ENCODE results near the gene CCDC74A.
"Not testable (repeated sequence)": the region's sequence is repeated elsewhere in the genome, so short reads cannot be mapped to it uniquely, and the experiment has no call there.

Gene CCDC74A

DNA sequence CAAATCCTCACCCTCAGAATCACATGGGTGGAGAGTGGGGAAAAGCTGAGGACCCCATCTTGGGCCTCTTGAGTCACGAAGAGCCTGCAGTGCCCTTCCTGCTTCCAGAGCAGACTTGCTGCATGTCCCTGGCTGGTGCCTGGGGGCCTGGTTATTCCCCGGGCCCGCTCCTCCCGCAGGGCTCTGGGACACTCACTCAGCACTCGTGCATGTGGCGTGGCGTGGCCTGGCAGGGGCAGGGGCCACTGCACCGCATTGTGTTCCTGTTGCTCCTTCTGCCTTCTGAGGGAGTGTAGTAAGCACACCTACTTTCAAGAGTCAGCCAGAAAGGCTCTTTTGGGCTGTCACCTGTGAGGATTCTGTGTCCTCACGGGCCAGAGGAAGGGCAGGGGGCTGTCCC is 18.1 kb upstream of the CCDC74A start:
- H3K4me3 ChIP-seq (ENCODE audit: low read length): no peak overlapping the region
- H2AFZ ChIP-seq (ENCODE audit: low read depth, low read length): no peak overlapping the region
- no peak overlapping the region for H3K4me2 ChIP-seq (ENCODE audit: low read length)
- H3K9ac ChIP-seq (ENCODE audit: low read length): no peak overlapping the region
- H3K9me3 ChIP-seq (ENCODE audit: insufficient read depth, low read length): no peaks in the 10 kb centered on the region
- H3K36me3 ChIP-seq (replicated peaks; ENCODE audit: low read depth, low read length): no peaks in the 10 kb centered on the region
- no peaks in the 10 kb centered on the region for H3K79me2 ChIP-seq (ENCODE audit: low read length)
- H3K27ac ChIP-seq (ENCODE audit: low read length): no peak overlapping the region
- TF ChIP-seq, protein P1, sequence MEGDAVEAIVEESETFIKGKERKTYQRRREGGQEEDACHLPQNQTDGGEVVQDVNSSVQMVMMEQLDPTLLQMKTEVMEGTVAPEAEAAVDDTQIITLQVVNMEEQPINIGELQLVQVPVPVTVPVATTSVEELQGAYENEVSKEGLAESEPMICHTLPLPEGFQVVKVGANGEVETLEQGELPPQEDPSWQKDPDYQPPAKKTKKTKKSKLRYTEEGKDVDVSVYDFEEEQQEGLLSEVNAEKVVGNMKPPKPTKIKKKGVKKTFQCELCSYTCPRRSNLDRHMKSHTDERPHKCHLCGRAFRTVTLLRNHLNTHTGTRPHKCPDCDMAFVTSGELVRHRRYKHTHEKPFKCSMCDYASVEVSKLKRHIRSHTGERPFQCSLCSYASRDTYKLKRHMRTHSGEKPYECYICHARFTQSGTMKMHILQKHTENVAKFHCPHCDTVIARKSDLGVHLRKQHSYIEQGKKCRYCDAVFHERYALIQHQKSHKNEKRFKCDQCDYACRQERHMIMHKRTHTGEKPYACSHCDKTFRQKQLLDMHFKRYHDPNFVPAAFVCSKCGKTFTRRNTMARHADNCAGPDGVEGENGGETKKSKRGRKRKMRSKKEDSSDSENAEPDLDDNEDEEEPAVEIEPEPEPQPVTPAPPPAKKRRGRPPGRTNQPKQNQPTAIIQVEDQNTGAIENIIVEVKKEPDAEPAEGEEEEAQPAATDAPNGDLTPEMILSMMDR (IDR thresholded peaks at IDR 0.05; ENCODE audit: low read depth, low read length): no peak
- TF ChIP-seq EZH2phosphoT487 (IDR thresholded peaks at IDR 0.05; ENCODE audit: low read depth): no peak
- H3K4me1 ChIP-seq (ENCODE audit: low read length): peaks cover 9% of the 10 kb centered on the region
- H3K27me3 ChIP-seq (ENCODE audit: low read depth, low read length): no peaks in the 10 kb centered on the region
- H4K20me1 ChIP-seq (ENCODE audit: insufficient read depth, low read length): no peaks in the 10 kb centered on the region

DNA sequence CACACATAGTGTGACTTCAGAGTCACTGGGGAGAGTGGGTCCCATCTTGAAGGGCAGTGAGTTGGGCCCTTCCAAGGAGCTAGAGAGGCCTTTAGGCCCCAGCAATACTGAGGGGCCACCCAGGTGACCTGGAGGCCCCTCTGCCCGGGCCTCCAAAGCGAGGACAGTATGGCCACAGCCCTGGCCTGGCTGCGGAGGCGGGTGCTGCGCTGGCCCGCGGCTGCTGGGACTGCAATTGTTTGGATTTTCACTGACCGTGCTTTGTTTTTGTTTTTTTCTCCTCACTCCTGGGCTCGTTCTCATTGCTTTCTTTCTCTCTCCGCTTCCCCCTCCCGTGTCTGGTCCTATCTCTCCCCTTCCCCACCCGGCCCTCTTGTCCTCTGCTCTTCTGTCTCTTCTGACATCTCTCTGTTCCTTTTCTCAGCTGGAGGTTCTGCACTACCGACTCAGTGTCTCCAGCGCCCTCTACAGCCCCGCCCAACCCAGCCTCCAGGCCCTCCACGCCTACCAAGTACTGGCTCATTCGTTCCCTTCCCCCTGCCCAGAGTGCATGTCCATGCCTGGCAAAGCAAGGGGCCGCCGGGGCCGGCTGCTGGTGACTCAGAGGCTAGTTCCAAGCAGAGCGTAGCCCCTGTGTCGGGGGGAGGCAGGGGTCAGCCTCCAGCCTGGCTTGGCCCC is 16.3 kb upstream of the CCDC74A start:
- not testable (repeated sequence) for H3K36me3 ChIP-seq (replicated peaks; ENCODE audit: low read depth, low read length); H3K27me3 ChIP-seq (ENCODE audit: low read depth, low read length); H3K9me3 ChIP-seq (ENCODE audit: insufficient read depth, low read length); H3K27ac ChIP-seq (ENCODE audit: low read length); H3K4me3 ChIP-seq (ENCODE audit: low read length); H3K4me1 ChIP-seq (ENCODE audit: low read length); H3K4me2 ChIP-seq (ENCODE audit: low read length); H4K20me1 ChIP-seq (ENCODE audit: insufficient read depth, low read length); H3K9ac ChIP-seq (ENCODE audit: low read length); H3K79me2 ChIP-seq (ENCODE audit: low read length); H2AFZ ChIP-seq (ENCODE audit: low read depth, low read length)
- TF ChIP-seq, protein P1 (IDR thresholded peaks at IDR 0.05; ENCODE audit: low read depth, low read length): peak; percentile 12; the same call in 1 of the 2 replicates

DNA sequence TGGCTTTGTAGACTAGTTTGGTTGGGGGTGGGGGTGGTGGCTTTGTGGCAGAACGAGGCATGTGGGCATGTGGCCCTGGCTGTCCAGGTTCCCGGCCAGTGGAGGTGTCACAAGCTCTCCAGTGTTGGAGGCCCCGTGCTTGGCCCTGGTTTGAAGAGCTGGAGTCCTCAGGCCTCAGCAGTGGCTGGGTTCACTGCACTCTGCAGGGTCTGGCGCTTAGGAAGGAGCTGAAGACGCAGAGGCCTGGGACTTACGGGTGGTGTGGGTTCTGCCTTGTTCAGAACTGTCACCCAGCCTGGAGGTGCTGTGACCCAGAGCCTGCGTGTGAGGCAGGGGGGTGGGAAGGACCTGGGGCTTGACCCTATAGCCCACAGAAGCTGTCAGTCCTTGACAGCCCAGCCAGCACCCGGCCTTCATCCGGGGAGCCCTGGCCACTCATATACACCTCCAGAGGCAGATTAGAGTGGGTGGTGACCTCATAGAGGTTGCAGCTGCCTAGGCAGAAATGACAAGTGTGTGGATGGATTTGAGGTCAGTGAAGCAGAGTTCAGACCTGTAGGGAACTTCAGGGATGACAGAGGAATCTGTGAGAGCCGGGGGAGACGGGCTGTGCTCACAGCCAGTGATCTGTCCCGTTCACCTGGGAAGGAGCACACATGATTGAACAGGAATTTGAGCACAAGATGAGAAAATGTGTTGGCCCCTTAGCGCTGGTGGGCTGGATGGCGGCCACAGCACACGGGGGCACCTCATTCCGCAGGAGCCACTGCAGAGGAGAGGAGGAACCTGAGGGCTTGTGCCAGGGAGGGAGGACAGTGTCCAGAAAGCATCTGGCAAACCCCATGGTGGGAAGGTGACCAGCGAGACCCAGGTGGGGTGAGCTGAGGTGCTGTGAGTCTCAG is 15.5 kb upstream of the CCDC74A start:
- H3K9me3 ChIP-seq (ENCODE audit: insufficient read depth, low read length); H3K27ac ChIP-seq (ENCODE audit: low read length); H3K79me2 ChIP-seq (ENCODE audit: low read length); H3K36me3 ChIP-seq (replicated peaks; ENCODE audit: low read depth, low read length); H3K4me1 ChIP-seq (ENCODE audit: low read length); H3K27me3 ChIP-seq (ENCODE audit: low read depth, low read length); H4K20me1 ChIP-seq (ENCODE audit: insufficient read depth, low read length); H2AFZ ChIP-seq (ENCODE audit: low read depth, low read length); H3K9ac ChIP-seq (ENCODE audit: low read length); H3K4me3 ChIP-seq (ENCODE audit: low read length); H3K4me2 ChIP-seq (ENCODE audit: low read length): not testable (repeated sequence)

DNA sequence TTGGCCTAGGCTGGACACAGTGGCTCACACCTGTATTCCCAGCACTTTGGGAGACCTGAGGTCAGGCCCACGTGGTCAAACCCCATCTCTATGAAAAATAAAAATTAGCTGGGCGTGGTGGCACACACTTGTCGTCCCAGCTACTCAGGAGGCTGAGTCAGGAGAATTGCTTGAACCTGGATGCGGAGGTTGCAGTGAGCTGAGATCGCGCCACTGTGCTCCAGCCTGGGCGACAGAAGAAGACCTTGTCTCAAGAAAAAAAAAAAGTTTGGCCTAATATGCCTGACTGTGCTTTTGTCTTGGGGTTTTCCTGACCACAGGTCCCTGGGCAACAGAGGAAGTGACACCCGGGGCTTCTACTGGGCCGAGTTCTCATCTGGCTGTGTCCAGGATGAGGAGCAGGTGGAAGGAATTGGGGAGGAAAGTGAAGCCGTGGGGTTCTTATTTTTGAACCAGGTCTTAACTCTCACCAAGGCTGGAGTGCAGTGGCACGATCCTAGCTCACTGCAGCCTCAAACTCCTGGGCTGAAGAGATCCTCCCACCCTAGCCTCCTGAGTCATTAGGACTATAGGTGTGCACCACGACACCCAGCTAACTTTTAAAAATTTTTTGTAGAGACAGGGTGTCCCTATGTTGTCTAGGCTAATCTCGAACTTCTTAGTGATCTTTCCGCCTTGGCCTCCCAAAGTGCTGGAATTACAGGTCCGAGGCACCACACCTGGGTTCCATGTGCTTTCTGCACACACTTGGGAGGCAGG is 13.1 kb upstream of the CCDC74A start:
- H3K4me3 ChIP-seq (ENCODE audit: low read length); H3K4me2 ChIP-seq (ENCODE audit: low read length); H3K27ac ChIP-seq (ENCODE audit: low read length); H3K9ac ChIP-seq (ENCODE audit: low read length); H3K36me3 ChIP-seq (replicated peaks; ENCODE audit: low read depth, low read length); H3K27me3 ChIP-seq (ENCODE audit: low read depth, low read length); H4K20me1 ChIP-seq (ENCODE audit: insufficient read depth, low read length); H2AFZ ChIP-seq (ENCODE audit: low read depth, low read length); H3K79me2 ChIP-seq (ENCODE audit: low read length); H3K4me1 ChIP-seq (ENCODE audit: low read length); H3K9me3 ChIP-seq (ENCODE audit: insufficient read depth, low read length): not testable (repeated sequence)

DNA sequence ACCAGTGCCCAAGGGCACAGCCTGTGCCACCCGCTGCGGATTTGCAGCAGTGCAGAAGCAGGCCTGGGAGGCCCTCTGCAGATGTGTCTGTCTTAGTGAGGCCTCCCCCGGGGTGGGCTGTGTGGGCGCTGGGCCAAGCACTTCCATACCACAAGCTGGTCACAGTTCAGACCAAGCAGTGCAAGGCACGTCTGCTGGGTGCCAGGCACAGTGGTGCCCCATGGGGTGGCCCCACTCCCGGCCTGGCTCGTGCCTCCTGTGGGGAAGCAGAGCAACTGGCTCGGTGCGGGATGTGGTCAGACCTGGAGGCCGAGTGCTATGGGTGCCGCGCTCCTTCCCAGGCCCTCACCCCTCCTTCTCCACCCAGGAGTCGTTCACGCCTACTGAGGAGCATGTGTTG is 12.5 kb upstream of the CCDC74A start:
- not testable (repeated sequence) for H3K36me3 ChIP-seq (replicated peaks; ENCODE audit: low read depth, low read length); H3K27ac ChIP-seq (ENCODE audit: low read length); H2AFZ ChIP-seq (ENCODE audit: low read depth, low read length); H3K9me3 ChIP-seq (ENCODE audit: insufficient read depth, low read length); H3K4me2 ChIP-seq (ENCODE audit: low read length); H4K20me1 ChIP-seq (ENCODE audit: insufficient read depth, low read length); H3K27me3 ChIP-seq (ENCODE audit: low read depth, low read length); H3K9ac ChIP-seq (ENCODE audit: low read length); H3K4me1 ChIP-seq (ENCODE audit: low read length); H3K4me3 ChIP-seq (ENCODE audit: low read length); H3K79me2 ChIP-seq (ENCODE audit: low read length)
